RWPE2 (cell line): ENCODE results near the gene TPPP2.

Source experiments
- ATAC-seq: fragments of 200-7000 bp; cut with Tn5 transposase; 3 replicates; pipeline ENCODE4 v1.9.1; 2021; ENCODE audit warnings: low read depth
- DNase-seq: peaks from one replicate; pipeline ENCODE4 v3.0.0-alpha.2; 2020; ENCODE audit warnings: low spot score
- H3K27ac ChIP-seq: fragments of 450-650 bp; 2 replicates; pipeline ENCODE4 v1.5.1; 2017; ENCODE audit warnings: mild to moderate bottlenecking; ENCODE audit not compliant: poor library complexity, severe bottlenecking
- H3K27me3 ChIP-seq: fragments of 250-450 bp; sonication (Bioruptor Pico); 2 replicates; pipeline ENCODE4 v1.5.1; 2021; ENCODE audit warnings: mild to moderate bottlenecking, moderate library complexity; ENCODE audit not compliant: insufficient read depth, poor library complexity, severe bottlenecking
- H3K36me3 ChIP-seq: fragments of 250-450 bp; sonication (Bioruptor Pico); 2 replicates; pipeline ENCODE4 v1.5.1; 2020; ENCODE audit warnings: low read depth, mild to moderate bottlenecking, moderate library complexity
- H3K4me1 ChIP-seq: fragments of 250-450 bp; sonication (Bioruptor Pico); 2 replicates; pipeline ENCODE4 v1.5.1; 2021; ENCODE audit warnings: mild to moderate bottlenecking, moderate library complexity; ENCODE audit not compliant: insufficient read depth, poor library complexity, severe bottlenecking
- H3K4me3 ChIP-seq: fragments of 250-450 bp; sonication (Bioruptor Pico); 2 replicates; pipeline ENCODE4 v1.5.1; 2021; ENCODE audit warnings: mild to moderate bottlenecking, moderate library complexity; ENCODE audit not compliant: severe bottlenecking
- H3K9me3 ChIP-seq: fragments of 250-450 bp; sonication (Bioruptor Pico); 2 replicates; pipeline ENCODE4 v1.5.1; 2021; ENCODE audit warnings: mild to moderate bottlenecking, moderate library complexity; ENCODE audit not compliant: severe bottlenecking
- CTCF ChIP-seq: fragments of 450-650 bp; IDR thresholded peaks from one replicate; pipeline ENCODE4 v1.5.1; 2017; ENCODE audit warnings: mild to moderate bottlenecking, moderate library complexity; ENCODE audit not compliant: poor library complexity, severe bottlenecking

Gene TPPP2

DNA sequence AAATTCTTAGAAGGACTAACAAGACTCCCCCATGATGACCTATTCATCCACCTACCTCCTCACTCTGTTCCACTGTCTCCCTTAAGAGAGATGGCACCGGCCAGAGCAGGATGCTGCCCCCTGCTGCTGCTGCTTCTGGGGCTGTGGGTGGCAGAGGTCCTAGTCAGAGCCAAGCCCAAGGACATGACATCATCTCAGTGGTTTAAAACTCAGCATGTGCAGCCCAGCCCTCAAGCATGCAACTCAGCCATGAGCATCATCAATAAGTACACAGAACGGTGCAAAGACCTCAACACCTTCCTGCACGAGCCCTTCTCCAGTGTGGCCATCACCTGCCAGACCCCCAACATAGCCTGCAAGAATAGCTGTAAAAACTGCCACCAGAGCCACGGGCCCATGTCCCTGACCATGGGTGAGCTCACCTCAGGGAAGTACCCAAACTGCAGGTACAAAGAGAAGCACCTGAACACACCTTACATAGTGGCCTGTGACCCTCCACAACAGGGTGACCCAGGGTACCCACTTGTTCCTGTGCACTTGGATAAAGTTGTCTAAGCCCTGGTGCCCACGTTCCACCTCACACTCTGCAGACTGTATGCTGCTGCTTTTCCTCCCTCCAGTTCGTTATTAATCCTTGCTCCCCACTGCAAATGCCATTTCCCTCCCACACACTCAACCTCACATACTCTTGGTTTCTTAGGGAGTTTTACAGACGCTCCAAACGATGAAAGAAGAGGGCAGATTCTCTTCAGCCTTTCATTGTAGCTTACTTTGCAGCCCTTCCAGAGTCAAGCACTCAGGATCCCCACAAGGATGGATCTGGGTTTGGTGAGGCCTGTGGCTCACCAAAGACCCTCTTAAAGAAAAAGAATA lies 28.0 kb downstream of the TPPP2 start, which contains the start of gene RNASE8:
Gene RNASE8, plus strand, starts transcription at position 20 of the 873 bp plus-strand sequence. Its CDS starts 71 bp downstream, at position 91.
- Histone ChIP-seq H3K4me1 (no peaks in the 10 kb centered on the region), H3K27ac (no peak within 1 kb of the TSS), H3K9me3 (no peaks in the 10 kb centered on the region), H3K27me3 (no peaks in the 10 kb centered on the region), H3K4me3 (no peak within 1 kb of the TSS), H3K36me3 (no peaks in the 10 kb centered on the region)
- ATAC-seq = peak; percentile 49; the same call in 2 of the 3 replicates
- no peak for DNase-seq
- TF ChIP-seq CTCF = no peak

- ATAC-seq (no peak), DNase-seq (no peak)
- no peaks in the 10 kb centered on the region for H3K9me3 ChIP-seq
- H3K27me3 ChIP-seq = no peaks in the 10 kb centered on the region
- H3K4me3 ChIP-seq = no peak overlapping the region
- no peak overlapping the region for H3K27ac ChIP-seq
- H3K36me3 ChIP-seq = no peaks in the 10 kb centered on the region
- no peaks in the 10 kb centered on the region for H3K4me1 ChIP-seq
- TF ChIP-seq CTCF = no peak
These were observed 28.9 kb downstream of the TPPP2 start for GRCh38 chr14:21058903-21059302.

DNA sequence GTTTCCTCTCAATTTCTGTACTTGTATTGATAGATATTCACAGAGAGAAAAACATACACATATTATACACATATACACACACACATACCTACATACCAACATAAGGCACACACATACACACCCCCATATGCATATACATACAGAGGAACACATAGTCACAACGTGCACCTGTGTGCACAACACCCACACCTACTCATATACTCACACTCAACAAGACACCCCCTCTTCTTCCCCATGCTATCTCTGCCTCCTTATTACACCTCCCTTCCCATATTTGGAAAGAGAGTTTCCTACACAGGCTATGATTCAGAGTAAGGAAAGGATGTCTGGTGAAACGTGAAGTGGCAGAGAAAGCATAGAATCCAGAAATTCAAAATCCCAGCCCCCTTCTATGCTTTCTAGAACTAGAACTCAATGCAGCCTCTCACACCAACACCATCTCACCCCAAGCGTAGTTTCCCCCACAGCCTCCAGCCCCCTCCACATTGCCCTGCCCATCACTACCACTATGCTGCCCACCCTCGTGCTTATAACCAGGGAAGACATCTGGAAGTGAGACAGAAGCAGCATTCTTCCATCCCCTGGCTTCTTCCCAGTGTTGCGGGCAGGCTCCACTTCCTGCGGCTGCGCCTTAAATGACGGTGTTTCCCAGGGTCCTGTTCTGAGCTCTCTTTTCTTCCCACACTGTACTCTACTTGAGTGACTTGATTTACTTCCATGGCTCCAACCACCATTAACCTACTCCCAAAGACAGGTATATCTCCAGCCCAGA lies 30.0 kb downstream of the TPPP2 start:
- H3K27ac ChIP-seq = no peak overlapping the region
- no peak overlapping the region for H3K4me3 ChIP-seq
- no peaks in the 10 kb centered on the region for H3K36me3 ChIP-seq
- peak; percentile 29; the same call in 1 of the 3 replicates for ATAC-seq
- H3K27me3 ChIP-seq = no peaks in the 10 kb centered on the region
- TF ChIP-seq CTCF = no peak
- H3K9me3 ChIP-seq = no peaks in the 10 kb centered on the region
- no peak for DNase-seq
- no peaks in the 10 kb centered on the region for H3K4me1 ChIP-seq

- Histone ChIP-seq H3K27ac (no peak overlapping the region), H3K4me1 (no peaks in the 10 kb centered on the region), H3K4me3 (no peak overlapping the region), H3K9me3 (no peaks in the 10 kb centered on the region), H3K36me3 (no peaks in the 10 kb centered on the region), H3K27me3 (no peaks in the 10 kb centered on the region)
- no peak for TF ChIP-seq CTCF
- no peak for ATAC-seq
- no peak for DNase-seq
These were observed 30.8 kb downstream of the TPPP2 start for GRCh38 chr14:21060614-21061346.
